Keratinocyte (primary cell): ENCODE results near the gene SMLR1. TPM values are rescaled to one million over a fixed set of nuclear protein-coding genes. Genes with fewer than 3 reads are reported as not detected.

Source experiments
- DNase-seq: peaks from one replicate; pipeline ENCODE4 v3.0.0-alpha.2; 2011; ENCODE audit warnings: low read depth, missing footprints, low spot score
- FAIRE-seq: peaks from 2 replicates; lab custom pipeline; 2011; peaks lifted over from hg19 to GRCh38; lab: Jason Lieb, UNC
- H2AFZ ChIP-seq: 2 replicates; pipeline ENCODE4 v1.6.0; 2012; ENCODE audit warnings: low read length, control low read depth, inconsistent platforms; ENCODE audit not compliant: control insufficient read depth
- H3K27ac ChIP-seq: 2 replicates; pipeline ENCODE4 v1.5.1; 2011; ENCODE audit warnings: low read length; ENCODE audit not compliant: control insufficient read depth, insufficient read depth
- H3K27me3 ChIP-seq: 3 replicates; pipeline ENCODE4 v1.6.0; 2011; ENCODE audit warnings: low read length; ENCODE audit not compliant: control insufficient read depth, insufficient read depth; ENCODE audit errors: extremely low read depth
- H3K36me3 ChIP-seq, 2 experiments: 2 replicates in 1 of 2; 3 replicates in 1 of 2; pipeline ENCODE4 v1.5.1; 2011; ENCODE audit warnings: low read length in 2 of 2, mild to moderate bottlenecking in 1 of 2; ENCODE audit not compliant: control insufficient read depth in 2 of 2, insufficient read depth in 2 of 2; ENCODE audit errors: extremely low read depth in 1 of 2
- H3K4me1 ChIP-seq: 3 replicates; pipeline ENCODE4 v1.5.1; 2011; ENCODE audit warnings: low read length; ENCODE audit not compliant: control insufficient read depth, insufficient read depth; ENCODE audit errors: extremely low read depth
- H3K4me2 ChIP-seq: 3 replicates; pipeline ENCODE4 v1.6.0; 2011; ENCODE audit warnings: low read depth, low read length; ENCODE audit not compliant: control insufficient read depth, insufficient read depth; ENCODE audit errors: extremely low read depth
- H3K4me3 ChIP-seq, 3 experiments: fragments of 200-600 bp in 1 of 3; sonication (generic) in 1 of 3; 2 replicates in 2 of 3; 3 replicates in 1 of 3; pipeline ENCODE4 v1.5.1; 2011 to 2016; ENCODE audit warnings: low read length in 3 of 3, mild to moderate bottlenecking in 3 of 3, control low read depth in 2 of 3, inconsistent platforms in 1 of 3, low read depth in 1 of 3, mixed read lengths in 1 of 3, mixed run types in 1 of 3, moderate library complexity in 1 of 3; ENCODE audit not compliant: control insufficient read depth in 2 of 3, insufficient read depth in 2 of 3; ENCODE audit errors: extremely low read depth in 1 of 3
- H3K79me2 ChIP-seq: 2 replicates; pipeline ENCODE4 v1.6.0; 2012; ENCODE audit warnings: low read length; ENCODE audit not compliant: control insufficient read depth, insufficient read depth
- H3K9ac ChIP-seq: 3 replicates; pipeline ENCODE4 v1.6.0; 2011; ENCODE audit warnings: low read length; ENCODE audit not compliant: control insufficient read depth, insufficient read depth; ENCODE audit errors: extremely low read depth
- H3K9me1 ChIP-seq: 3 replicates; pipeline ENCODE4 v1.6.0; 2011; ENCODE audit warnings: low read length; ENCODE audit not compliant: control insufficient read depth, insufficient read depth; ENCODE audit errors: extremely low read depth
- H3K9me3 ChIP-seq: 2 replicates; pipeline ENCODE4 v1.5.1; 2012; ENCODE audit warnings: low read depth, low read length; ENCODE audit not compliant: control insufficient read depth
- H4K20me1 ChIP-seq: 3 replicates; pipeline ENCODE4 v1.6.0; 2011; ENCODE audit warnings: low read length; ENCODE audit not compliant: control insufficient read depth, insufficient read depth; ENCODE audit errors: extremely low read depth
- CTCF ChIP-seq, 3 experiments: IDR thresholded peaks in 1 of 3; conservative IDR thresholded peaks in 1 of 3; optimal IDR thresholded peaks in 1 of 3; 2 replicates in 2 of 3; 3 replicates in 1 of 3; pipeline versions ENCODE3 to v1.5.1; 2011; ENCODE audit warnings: low read length in 3 of 3, mild to moderate bottlenecking in 3 of 3, moderate library complexity in 2 of 3, control low read depth in 1 of 3, inconsistent platforms in 1 of 3; ENCODE audit not compliant: insufficient read depth in 2 of 3; ENCODE audit errors: extremely low read depth in 1 of 3
- EZH2 ChIP-seq: IDR thresholded peaks from one replicate; pipeline ENCODE4 v1.6.1; 2012; ENCODE audit warnings: inconsistent platforms, mild to moderate bottlenecking, low read length, moderate library complexity
- dilution Hi-C: fragments of 300-500 bp; cut with MboI; formaldehyde crosslinking; loops from one replicate; pipeline ENCODE4 v1.7.0; 2020; ENCODE audit warnings: low sequenced_read_pairs; ENCODE audit not compliant: extremely low pct_ligation_motif_present
- polyA plus RNA-seq, 5 experiments: library from polyadenylated mRNA; depleted of rRNA in 3 of 5; stranded (reverse) in 3 of 5; stranded (forward) in 1 of 5; unstranded in 1 of 5; fragments of >200 nt; gene quantifications; 1 replicate in 1 of 5; 2 replicates in 3 of 5; 3 replicates in 1 of 5; pipeline versions ENCODE4 v1.2.1 to v1.2.3, GENCODE V29; 2011 to 2012; ENCODE audit warnings: missing spikeins in 2 of 5, low read depth in 1 of 5, low replicate concordance in 1 of 5

Gene SMLR1
- polyA plus RNA-seq, 1 donor (not counting 4 experiments of a cell fraction or from before 2014, with no cell fraction given): not detected

- FAIRE-seq (no peak), DNase-seq (no peak)
- TF ChIP-seq CTCF (optimal IDR thresholded peaks at IDR 0.05 in 1 of 3, IDR thresholded peaks at IDR 0.05 in 1 of 3, conservative IDR thresholded peaks at IDR 0.05 in 1 of 3; ENCODE audit: extremely low read depth in 1 of 3, insufficient read depth in 2 of 3, low read length in 3 of 3) (no peak), EZH2 (no peak)
- Histone ChIP-seq H2AFZ (no peak overlapping the region), H3K79me2 (no peaks in the 10 kb centered on the region), H3K9me3 (no peaks in the 10 kb centered on the region), H4K20me1 (no peaks in the 10 kb centered on the region), H3K9ac (no peak overlapping the region), H3K27me3 (no peaks in the 10 kb centered on the region), H3K4me1 (no peaks in the 10 kb centered on the region), H3K4me2 (no peak overlapping the region), H3K27ac (no peak overlapping the region), H3K4me3 (no peak overlapping the region), H3K9me1 (no peaks in the 10 kb centered on the region), H3K36me3 (no peaks in the 10 kb centered on the region)
- dilution Hi-C loops: no loop called here
Measured at GRCh38 chr6:130846501-130846900, 19.3 kb downstream of the SMLR1 start.

- Histone ChIP-seq H2AFZ (no peak overlapping the region), H3K4me3 (no peak overlapping the region), H3K27ac (no peak overlapping the region), H3K36me3 (no peaks in the 10 kb centered on the region), H3K79me2 (no peaks in the 10 kb centered on the region), H3K9ac (no peak overlapping the region), H4K20me1 (no peaks in the 10 kb centered on the region), H3K9me3 (no peaks in the 10 kb centered on the region), H3K4me2 (no peak overlapping the region), H3K4me1 (no peaks in the 10 kb centered on the region), H3K27me3 (no peaks in the 10 kb centered on the region), H3K9me1 (no peaks in the 10 kb centered on the region)
- no peak for TF ChIP-seq CTCF (optimal IDR thresholded peaks at IDR 0.05 in 1 of 3, IDR thresholded peaks at IDR 0.05 in 1 of 3, conservative IDR thresholded peaks at IDR 0.05 in 1 of 3; ENCODE audit: extremely low read depth in 1 of 3, insufficient read depth in 2 of 3, low read length in 3 of 3)
- TF ChIP-seq EZH2: no peak
- dilution Hi-C loops: no loop called here
- DNase-seq (no peak), FAIRE-seq (no peak)
Measured at GRCh38 chr6:130847001-130847910, 20.1 kb downstream of the SMLR1 start.
